DLD1 (cell line): Measurements from ENCODE around the gene TRANK1.
"Not testable (repeated sequence)": the region's sequence is repeated elsewhere in the genome, so short reads cannot be mapped to it uniquely, and the experiment has no call there.

Source experiments
- in situ Hi-C: cut with HindIII; loops from 2 replicates; pipeline ENCODE4 v1.10.0; 2017; ENCODE audit warnings: low sequenced_read_pairs

TRANK1 gene

GRCh38 chr3:36957862-36958686 is 13.2 kb upstream of the TRANK1 start:
- in situ Hi-C loops, result no loop called here

DNA sequence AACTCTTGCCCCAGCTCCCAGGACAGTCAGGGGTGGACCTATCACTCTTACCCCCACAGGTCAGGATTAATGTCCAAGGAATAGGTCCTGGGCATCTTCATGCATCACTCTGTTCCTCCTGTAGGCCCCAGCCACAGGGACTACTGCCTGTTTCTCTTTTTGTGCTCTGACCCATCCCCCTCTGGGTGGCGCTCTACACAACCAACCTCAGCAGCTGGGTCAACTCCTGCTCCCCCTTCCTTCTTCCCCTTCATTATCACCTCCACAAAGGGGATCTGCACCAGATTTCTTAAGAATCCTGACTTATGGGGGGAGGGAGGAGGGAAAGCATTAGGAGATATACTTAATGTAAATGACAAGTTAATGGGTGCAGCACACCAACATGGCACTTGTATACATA is 12.2 kb upstream of the TRANK1 start:
- in situ Hi-C loops, result no loop called here

GRCh38 chr3:36956155-36956554 is 11.3 kb upstream of the TRANK1 start:
- in situ Hi-C loops, result no loop called here

GRCh38 chr3:36954452-36955134 is 9.7 kb upstream of the TRANK1 start:
- in situ Hi-C loops, result no loop called here

- in situ Hi-C loops, result not testable (repeated sequence)
These were observed 3.0 kb upstream of the TRANK1 start for GRCh38 chr3:36947814-36948213.

DNA sequence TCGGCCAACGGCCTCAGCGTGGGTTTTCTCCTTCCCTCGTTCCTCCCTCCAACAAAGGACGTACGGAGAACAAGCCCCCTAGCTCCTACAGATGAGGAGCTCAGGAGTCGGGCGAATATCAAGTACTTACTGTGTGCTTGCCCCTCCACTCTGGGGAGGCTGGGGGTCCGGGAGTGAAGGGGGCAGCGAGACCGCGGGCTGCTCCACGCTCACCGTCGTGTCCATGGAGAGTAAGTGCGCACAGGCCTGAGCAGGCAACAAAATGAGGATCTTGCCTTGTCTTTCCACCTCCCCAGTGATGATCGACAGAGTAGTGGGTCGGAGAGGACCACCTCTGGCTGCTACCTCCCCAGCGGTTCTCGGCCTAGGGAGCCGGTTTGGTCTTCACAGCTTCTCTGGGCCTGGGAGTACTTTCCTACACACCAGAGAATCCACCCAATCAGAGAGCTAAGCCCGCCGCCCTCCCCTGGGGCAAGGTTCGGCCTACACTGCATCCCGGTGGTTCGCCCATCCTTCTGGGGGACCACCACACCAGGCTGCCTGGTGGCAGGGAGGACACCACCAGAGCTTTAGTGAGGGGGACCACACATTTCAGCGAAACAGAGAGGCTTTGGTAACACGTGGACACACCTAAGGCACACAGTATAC is 603 bp upstream of the TRANK1 start:
- in situ Hi-C loops, result no loop called here

DNA sequence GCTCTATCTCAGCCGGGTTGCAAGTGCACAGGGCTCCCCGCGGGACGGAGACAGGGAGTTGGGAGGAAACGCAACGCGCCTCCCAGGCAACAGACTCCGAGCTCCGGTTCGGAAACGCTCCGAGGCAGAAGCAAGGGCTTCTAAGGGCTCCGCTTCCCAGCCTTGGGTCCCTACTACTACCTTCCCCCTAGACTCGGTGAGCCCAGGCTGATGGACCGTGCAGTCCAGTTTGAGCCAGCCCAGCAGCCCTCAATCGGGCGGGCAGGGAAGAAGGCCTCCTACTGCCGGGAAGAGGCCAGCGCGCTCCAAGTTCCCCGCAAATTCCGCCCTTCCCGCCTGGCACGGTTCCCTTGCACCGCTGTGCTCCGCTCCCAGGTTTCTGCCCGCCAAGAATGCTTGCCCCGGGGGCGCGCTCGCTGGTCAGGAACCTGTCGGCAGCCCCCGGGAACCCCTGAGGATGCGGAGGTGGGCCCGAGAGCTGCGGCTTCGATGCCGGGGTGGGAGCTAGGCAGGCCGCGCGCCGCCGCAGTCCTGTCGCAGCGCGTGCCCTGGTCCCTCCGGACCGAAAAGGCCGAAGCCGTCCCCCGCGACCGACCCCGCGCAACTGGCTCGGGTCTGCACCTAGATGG is 728 bp downstream of the TRANK1 start:
- in situ Hi-C loops, result no loop called here

DNA sequence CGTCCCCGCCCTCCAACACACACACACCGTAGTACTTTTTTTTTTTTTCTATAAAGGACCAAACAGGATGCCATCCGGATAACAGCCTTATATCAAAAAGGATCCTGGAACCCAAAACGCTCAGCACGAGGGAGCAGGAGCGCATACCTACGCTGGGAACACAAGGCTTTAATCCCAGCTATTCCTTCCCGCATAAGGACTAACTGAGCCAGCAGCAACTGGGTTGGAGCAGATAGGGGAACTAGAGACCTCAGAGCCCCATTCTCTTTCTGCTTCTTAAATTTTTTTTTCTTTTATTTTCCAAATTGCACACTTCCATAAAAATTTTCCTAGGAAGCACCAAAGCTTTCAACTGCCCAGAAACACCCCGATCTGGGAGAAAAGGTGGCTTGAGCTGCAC is 1.3 kb downstream of the TRANK1 start:
- in situ Hi-C loops, result no loop called here

- in situ Hi-C loops, result no loop called here
These were observed 2.1 kb downstream of the TRANK1 start for GRCh38 chr3:36942638-36943248.

- in situ Hi-C loops, result no loop called here
These were observed 3.2 kb downstream of the TRANK1 start for GRCh38 chr3:36941658-36942057.

GRCh38 chr3:36941162-36941561 is 3.7 kb downstream of the TRANK1 start:
- in situ Hi-C loops, result no loop called here

- in situ Hi-C loops, result no loop called here
These were observed 7.4 kb downstream of the TRANK1 start for GRCh38 chr3:36937492-36937891.

GRCh38 chr3:36933540-36934296 is 11.1 kb downstream of the TRANK1 start:
- in situ Hi-C loops, result no loop called here

DNA sequence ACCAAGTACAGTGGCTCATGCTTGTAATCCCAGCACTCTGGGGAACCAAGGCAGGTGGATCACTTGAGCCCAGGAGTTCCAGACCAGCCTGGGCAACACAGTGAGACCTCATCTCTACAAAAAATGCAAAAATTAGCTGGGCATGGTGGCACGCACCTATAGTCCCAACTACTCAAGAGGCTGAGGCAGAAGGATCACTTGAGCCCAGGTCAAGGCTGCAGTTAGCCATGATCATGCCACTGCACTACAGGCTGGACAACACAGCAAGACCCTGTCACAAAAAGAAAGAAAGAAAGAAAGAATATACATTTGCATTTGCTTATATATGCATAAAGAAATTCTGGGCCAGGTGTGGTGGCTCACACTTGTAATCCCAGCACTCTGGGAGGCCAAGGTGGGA is 13.4 kb downstream of the TRANK1 start:
- in situ Hi-C loops, result not testable (repeated sequence)

- in situ Hi-C loops, result no loop called here
These were observed 16.6 kb downstream of the TRANK1 start for GRCh38 chr3:36928220-36928619.

DNA sequence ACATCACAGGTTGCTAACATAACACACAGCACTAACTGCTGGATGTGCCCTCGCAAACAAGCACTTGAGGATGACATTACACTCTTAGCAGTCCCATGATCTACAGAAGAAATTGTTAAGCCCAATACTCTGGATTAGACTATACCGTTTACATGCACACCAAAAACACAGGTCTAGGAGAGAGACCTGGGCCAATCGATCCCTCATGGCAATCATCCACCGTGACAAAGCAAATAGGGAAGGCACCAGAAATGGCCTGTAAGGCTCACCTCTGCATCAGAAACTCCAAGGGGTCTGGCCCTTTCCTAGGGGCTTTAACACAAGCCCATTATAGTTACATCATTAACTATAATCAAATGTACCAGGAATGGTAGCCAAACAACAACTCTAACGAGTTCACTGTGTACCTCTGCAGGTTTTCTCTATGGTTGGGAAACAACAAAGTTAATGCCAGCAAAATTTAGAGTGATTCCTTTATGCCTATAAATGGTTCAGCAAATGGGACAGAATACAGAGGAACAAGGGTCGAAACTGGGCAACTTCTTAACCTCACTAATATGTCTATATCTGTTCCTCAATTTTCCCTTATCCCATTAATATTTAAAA is 18.5 kb downstream of the TRANK1 start:
- in situ Hi-C loops, result no loop called here

DNA sequence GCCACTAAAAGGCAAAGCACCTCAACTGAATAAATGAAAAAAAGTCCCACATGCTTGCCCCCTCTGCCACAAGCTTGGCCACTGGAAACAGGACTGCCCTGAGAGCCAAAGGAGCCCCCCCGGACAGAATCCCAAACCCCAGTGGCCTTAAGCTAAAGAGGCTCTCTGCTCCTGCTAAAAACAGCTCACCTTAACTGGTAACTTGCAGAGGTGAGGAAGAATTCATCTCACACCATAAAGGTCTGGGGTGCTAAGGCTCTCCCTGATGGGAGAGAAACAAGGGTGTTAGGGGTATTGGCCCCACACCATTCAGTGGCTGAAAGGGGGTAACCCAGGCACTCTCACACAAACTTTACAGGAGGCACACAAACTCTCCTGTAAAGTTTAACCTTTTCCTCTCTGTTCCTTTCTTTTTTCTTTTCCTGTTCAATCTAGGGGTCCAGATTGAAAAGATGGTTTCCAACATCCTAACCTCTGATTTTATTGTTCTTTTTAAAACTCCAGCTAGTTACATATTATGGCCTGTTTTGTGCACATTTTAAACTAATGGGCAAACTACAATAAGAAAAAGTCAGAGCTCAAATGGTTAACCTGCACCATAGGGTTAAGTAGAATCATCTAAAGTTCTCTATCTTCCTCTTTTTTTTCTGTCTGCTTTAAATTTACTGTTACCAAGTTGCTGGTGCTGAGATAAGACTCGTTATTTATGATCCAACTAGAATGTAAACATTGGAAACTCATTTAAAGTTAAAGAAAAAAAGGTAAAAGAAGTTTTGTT is 19.9 kb downstream of the TRANK1 start:
- in situ Hi-C loops, result no loop called here

- in situ Hi-C loops, result no loop called here
These were observed 20.7 kb downstream of the TRANK1 start for GRCh38 chr3:36923981-36924743.
